GM18502 (cell line): ENCODE results near the gene CFC1B.
"Not testable (repeated sequence)": the region's sequence is repeated elsewhere in the genome, so short reads cannot be mapped to it uniquely, and the experiment has no call there.

Source experiments
- ATAC-seq: cut with Tn5 transposase; IDR thresholded peaks from one replicate; pipeline ENCODE4 v1.9.1; 2021; ENCODE audit warnings: mild to moderate bottlenecking; ENCODE audit not compliant: unreplicated experiment, poor library complexity

The CFC1B gene

GRCh38 chr2:130554178-130554577 is 33.2 kb downstream of the CFC1B start:
- ATAC-seq, result not testable (repeated sequence)

- ATAC-seq, result not testable (repeated sequence)
Measured at GRCh38 chr2:130556441-130556840, 35.4 kb downstream of the CFC1B start.

GRCh38 chr2:130566165-130566564 is 45.1 kb downstream of the CFC1B start:
- not testable (repeated sequence) for ATAC-seq

GRCh38 chr2:130571929-130572328 is 50.9 kb downstream of the CFC1B start:
- ATAC-seq, result not testable (repeated sequence)

GRCh38 chr2:130574230-130574629 is 53.2 kb downstream of the CFC1B start:
- ATAC-seq, result not testable (repeated sequence)

DNA sequence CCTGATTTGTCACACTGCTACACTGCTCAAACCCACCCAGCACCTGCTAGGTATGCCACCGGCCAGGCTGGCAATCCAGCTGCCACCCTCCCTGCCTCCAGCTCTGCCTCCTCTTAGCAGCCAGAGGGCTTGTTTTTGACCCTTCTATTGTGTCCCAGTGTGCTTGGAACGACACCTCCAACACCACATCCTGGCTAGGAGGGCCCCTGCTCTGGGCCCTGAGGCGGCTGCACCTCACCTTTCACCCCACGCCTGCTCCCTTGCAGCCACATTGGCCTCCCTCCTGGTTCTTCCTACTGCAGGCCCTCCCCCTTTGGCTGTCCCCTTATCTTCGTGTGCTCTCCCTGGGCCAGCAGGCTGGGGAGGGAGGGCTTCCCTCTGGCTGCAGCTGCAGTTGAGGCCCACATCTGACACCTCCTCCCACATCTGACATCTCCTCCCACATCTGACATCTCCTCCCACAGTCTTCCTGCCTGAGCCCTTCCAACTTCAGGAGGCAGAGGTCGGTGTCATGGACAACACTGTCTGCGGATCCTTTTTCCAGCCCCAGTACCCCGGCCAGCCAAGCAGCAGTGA is 55.3 kb downstream of the CFC1B start:
- not testable (repeated sequence) for ATAC-seq

DNA sequence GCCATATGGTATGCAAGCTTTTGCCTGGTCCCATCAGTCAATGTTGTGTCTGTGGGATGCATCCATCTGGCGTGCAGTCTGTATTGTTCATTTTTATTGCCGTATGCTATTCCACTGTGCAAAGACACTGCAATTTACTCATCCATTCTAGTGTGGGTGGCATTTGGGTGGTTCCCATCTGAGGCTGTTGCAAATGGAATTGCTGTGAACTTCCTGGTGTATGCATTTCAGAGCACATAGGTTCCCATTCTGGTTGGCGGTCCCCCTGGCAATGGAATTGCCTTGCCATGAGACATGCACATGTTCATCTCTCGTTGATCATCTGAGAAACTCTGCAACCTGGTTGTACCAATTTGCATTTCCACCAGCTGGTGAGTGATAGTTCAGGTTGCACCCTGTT is 56.5 kb downstream of the CFC1B start:
- not testable (repeated sequence) for ATAC-seq
